GM18873 (cell line): Measurements from ENCODE around the gene CDK10.
"Not testable (repeated sequence)": the region's sequence is repeated elsewhere in the genome, so short reads cannot be mapped to it uniquely, and the experiment has no call there.

Source experiments
- ATAC-seq: cut with Tn5 transposase; IDR thresholded peaks from one replicate; pipeline ENCODE4 v1.9.1; 2021; ENCODE audit warnings: mild to moderate bottlenecking, moderate library complexity, moderate number of reproducible peaks; ENCODE audit not compliant: unreplicated experiment, low FRiP score

CDK10 gene

DNA sequence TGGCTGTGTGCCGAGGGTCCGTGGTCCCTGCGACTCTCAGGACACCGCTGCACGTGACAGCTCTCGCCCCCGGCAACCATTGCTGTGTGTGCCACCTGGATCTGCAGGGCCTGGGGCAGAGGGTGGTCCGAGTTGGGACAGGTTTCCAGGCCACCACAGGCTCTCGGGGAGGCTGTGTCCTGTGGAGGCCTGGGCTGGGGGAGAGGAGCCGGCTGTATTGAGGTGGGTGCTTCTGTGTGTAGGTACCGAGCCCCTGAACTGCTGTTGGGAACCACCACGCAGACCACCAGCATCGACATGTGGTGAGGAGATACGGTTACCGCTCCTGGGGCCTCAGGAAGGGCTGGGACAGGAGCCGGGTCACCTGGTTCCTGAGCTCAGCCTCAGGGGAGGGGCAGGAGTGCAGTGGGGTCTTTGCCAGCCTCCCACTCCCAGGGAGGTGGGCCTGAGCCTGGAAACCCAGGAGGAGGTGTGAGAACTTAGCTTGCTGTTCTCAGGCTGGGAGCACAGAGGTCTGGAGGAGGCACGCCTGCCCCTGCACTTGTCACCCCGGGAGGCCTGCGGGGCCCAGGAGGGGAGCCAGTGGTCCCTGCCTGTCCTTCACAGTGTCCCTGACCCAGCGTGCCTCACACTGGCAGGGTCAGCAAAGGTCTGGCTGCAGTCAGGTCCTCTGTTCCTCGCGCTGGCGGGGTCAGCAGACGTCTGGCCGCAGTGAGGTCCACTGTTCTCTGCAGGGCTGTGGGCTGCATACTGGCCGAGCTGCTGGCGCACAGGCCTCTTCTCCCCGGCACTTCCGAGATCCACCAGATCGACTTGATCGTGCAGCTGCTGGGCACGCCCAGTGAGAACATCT, 7.7 kb downstream of the CDK10 start:
- ATAC-seq, result no peak

GRCh38 chr16:89694784-89695085, 8.2 kb downstream of the CDK10 start:
- not testable (repeated sequence) for ATAC-seq

DNA sequence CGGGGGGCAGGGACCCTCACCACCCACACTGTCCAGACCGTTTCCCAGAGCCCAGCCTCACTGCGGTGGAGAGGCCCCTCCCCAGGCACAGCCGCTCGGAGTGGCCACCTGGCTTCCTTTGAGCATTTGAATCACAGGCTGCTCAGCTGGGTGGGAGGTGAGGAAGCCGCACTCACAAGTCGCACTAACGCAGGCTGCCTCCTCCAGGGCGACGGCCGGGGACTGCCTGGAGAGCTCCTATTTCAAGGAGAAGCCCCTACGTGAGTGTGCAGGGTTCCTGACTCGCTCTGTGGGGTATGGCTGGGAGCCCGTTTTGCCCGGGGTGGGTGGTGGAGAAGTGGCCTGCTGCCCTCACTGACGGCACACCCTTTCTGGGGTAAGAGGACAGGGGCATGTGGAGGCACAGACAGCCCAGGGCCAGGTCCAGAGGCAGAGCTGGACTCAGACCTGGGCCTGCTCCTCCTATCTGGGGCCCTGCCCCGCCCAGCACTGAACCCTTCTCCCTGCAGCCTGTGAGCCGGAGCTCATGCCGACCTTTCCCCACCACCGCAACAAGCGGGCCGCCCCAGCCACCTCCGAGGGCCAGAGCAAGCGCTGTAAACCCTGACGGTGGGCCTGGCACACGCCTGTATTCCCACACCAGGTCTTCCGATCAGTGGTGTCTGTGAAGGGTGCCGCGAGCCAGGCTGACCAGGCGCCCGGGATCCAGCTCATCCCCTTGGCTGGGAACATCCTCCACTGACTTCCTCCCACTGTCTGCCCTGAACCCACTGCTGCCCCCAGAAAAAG, 8.8 kb downstream of the CDK10 start:
- ATAC-seq, result no peak

- ATAC-seq, result no peak
These were observed 9.6 kb downstream of the CDK10 start for GRCh38 chr16:89695875-89696669.

- ATAC-seq, result no peak
These were observed 10.2 kb downstream of the CDK10 start for GRCh38 chr16:89696670-89697128.

DNA sequence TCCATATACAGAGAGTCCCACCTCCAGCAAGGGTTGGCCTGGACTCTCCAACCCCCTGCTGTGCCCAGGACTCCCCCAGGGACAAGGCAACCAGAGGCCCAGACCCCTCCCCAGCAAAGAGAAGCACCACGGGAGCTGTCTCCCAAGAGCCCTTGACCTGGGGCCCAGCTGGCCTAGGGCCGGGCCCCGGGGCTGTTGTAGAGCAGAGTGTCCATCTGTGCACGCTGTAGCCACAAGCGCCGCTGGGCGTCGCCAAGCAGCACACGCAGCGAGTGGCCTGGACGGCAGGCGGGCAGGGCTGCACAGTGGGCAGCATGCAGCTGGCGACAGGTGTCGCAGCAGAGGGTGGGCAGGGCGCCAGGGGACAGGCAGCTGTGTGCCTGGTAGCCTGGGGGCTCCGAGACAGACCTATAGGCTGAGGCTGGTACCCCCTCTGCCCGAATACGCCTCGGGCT, 10.7 kb downstream of the CDK10 start:
- no peak for ATAC-seq

DNA sequence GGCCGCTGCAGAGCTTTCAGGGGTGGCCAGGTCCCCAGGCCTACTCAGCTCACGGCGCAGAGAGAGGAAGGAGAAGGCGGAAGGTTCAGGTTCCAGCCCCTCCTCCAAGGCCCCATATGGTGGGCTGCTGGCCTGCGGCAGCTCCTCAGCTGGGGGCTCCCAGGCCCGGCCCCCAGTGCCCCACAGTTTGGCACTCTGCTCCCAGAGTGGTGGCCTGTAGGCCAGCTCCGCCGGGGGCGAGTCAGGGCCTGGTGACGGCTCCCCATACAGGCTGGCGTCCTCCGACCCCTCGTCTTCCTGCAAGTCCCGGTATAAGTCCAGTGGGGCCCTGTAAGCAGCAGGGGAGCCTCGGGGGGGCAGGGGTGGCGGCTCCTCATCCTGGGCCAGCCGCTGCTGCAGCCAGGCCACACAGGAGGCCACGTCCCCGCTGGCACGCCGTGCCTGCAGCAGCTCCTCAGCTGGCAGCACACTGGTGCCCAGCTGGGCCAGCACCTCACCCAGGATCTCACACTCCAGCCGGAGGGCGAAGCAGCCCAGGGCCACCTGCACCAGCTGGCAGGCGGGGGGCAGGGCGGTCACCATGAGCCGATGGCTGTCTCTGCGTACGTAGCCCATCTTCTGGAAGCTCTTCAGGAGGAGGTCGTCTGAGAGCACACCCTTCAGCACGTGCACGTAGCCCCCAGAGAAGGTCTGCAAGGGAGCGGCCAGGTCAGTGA, 11.3 kb downstream of the CDK10 start:
- no peak for ATAC-seq

GRCh38 chr16:89698717-89699116, 12.2 kb downstream of the CDK10 start:
- not testable (repeated sequence) for ATAC-seq

- ATAC-seq, result not testable (repeated sequence)
These were observed 13.2 kb downstream of the CDK10 start for GRCh38 chr16:89699629-89700099.

GRCh38 chr16:89700100-89700648, 13.7 kb downstream of the CDK10 start:
- peak; percentile 41 for ATAC-seq

GRCh38 chr16:89700649-89701424, 14.3 kb downstream of the CDK10 start:
- ATAC-seq, result no peak

GRCh38 chr16:89701425-89702406, 15.2 kb downstream of the CDK10 start, which contains the start of gene SPATA2L:
TSS of gene SPATA2L (minus strand) at chr16:89701705. CDS start at chr16:89701232, 473 bp downstream.
- ATAC-seq, result peak; percentile 47

DNA sequence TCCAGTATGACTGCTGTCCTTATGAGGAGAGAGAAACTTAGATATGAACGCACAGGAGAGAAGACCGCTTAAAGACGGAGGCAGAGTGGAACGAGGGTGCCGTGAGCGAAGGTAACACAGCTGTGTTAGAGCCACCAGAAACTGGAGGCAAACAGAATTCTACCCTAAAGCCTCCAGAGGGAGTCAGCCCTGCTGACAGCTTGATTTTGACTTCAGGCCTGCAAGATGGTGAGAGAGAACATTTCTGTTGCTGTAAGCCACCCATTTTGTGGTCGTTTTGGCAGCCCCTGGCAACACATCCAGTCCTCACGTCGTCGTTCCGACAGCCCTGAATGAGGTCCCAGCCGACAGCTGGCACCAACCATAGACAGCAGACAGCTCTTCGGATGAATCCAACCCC, 17.8 kb downstream of the CDK10 start:
- no peak for ATAC-seq

DNA sequence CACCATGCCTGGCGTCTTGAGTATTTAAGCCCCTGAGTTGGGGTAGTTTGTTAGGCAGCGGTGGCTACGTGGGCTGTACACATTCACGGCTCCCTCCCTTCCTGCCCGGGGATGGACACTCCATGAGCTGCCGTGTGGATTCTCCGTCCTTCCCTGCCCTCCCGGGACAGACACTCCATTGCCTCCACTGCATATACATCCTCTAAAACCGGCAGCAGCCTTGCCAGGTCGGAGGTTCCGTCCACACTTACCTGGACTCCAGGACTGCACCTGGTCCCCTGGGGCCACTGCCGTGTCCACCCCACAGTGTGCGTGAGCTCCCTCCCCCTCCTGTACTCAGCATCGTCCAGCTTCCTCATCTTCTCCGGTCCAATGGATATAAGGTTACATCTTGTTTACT, 18.5 kb downstream of the CDK10 start:
- ATAC-seq, result no peak

DNA sequence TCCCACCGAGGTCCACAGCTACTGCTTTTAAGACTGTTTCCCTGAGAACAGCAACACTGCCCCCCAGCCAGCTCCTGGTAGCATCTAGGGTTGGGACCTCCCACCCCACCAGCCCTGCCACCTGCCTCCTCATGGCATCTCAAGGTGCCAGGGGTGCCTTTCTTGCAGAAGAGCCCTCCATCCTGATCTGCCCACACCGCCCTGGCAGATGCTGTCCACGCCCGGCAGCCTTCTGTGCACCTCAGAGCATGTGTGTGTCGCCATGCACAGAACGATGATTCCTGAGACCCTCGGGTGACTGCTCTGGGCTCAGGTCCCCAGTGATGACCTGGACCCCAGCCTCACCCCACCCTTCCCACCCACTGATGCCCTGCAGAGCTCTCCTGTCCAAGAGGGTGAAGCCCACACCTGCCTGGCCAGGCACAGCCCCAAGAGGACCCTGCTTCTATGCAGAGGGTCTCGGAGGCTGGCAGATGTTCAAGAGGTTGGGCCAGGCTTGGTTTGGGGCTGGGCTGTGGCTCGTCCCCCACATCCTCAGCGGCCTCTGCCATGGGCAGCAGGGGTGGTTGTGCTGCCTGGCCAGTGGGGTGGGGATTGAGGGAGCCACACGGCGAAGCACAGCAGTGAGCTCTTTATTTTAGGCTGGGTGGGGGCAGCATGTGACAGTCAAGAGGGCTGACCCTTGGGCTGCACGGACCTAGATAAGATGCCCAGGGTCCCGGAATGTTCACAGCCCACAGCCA, 20.2 kb downstream of the CDK10 start:
- ATAC-seq, result no peak

- ATAC-seq, result no peak
These were observed 21.2 kb downstream of the CDK10 start for GRCh38 chr16:89707695-89708094.

DNA sequence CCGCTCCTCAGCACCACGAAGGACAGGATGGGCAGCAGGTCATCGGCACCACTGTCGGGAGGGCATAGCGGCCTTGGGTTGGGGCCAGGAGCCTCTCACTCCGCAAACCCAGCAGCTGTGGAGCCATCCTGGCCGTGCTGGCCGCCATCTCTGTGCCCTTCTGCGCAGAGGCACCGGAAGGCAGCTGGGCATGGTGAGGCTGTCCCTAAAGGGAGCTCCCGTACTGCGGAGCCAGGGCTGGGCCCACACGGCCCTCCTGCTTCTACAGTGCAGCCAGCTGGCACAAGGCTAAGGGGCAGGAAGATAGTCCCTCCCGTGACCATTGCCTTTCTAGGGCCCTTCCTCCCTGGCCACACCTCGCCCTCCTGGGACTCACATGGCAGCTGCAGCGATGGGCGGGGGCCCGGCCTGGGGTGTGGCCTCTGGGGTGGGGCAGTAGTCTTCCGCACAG, 22.0 kb downstream of the CDK10 start:
- ATAC-seq, result no peak
